IMR-90 (cell line): ENCODE results near the gene PERM1. TPM values are rescaled to one million over a fixed set of nuclear protein-coding genes. Genes with fewer than 3 reads are reported as not detected.
A peak's percentile ranks its signal among the peaks of the same experiment; 100 is the strongest.

Experiments
- ATAC-seq: fragments of 200-7000 bp; cut with Tn5 transposase; 2 replicates; pipeline ENCODE4 v1.9.1; 2020; ENCODE audit warnings: low read depth, mild to moderate bottlenecking, moderate library complexity
- BruUV-seq: library from RNA; stranded (reverse); fragments of 400-500 nt; replicated peaks from 2 replicates; lab custom pipeline; 2021; lab: Mats Ljungman, UMichigan
- CTCF ChIA-PET: fragments of 300-600 bp; formaldehyde crosslinking; extraction: SDS; loops from one replicate; lab custom pipeline; 2021; ENCODE audit warnings: antibody characterized with exemption; lab: Yijun Ruan, JAX
- POLR2A ChIA-PET: fragments of 300-600 bp; sonication (Branson Sonifier 250); formaldehyde crosslinking; loops from one replicate; lab custom pipeline; 2022; ENCODE audit warnings: antibody characterized with exemption; ENCODE audit not compliant: unreplicated experiment; lab: Charles Lee
- DNase-seq: peaks from one replicate; pipeline ENCODE4 v3.0.0; 2013
- H2AFZ ChIP-seq: replicated peaks from 2 replicates; pipeline ENCODE3; 2013; ENCODE audit warnings: low read length, mild to moderate bottlenecking; ENCODE audit not compliant: poor library complexity
- H2AK5ac ChIP-seq: 2 replicates; pipeline ENCODE4 v1.6.1; 2013; ENCODE audit warnings: low read depth, low read length, inconsistent platforms
- H2AK9ac ChIP-seq: replicated peaks from 2 replicates; pipeline ENCODE3; 2013; ENCODE audit warnings: mild to moderate bottlenecking, low read depth, low read length, moderate library complexity; ENCODE audit not compliant: poor library complexity
- H2BK120ac ChIP-seq: 2 replicates; pipeline ENCODE4 v1.6.1; 2013; ENCODE audit warnings: low read depth, low read length, inconsistent platforms
- H2BK15ac ChIP-seq: 3 replicates; pipeline ENCODE4 v1.6.1; 2013; ENCODE audit warnings: low read depth, low read length, inconsistent platforms
- H2BK20ac ChIP-seq: 2 replicates; pipeline ENCODE4 v1.6.1; 2013; ENCODE audit warnings: low read depth, mild to moderate bottlenecking, inconsistent platforms, low read length, moderate library complexity
- H2BK5ac ChIP-seq: 2 replicates; pipeline ENCODE4 v1.6.1; 2013; ENCODE audit warnings: mild to moderate bottlenecking, low read depth, low read length, inconsistent platforms; ENCODE audit not compliant: poor library complexity, severe bottlenecking
- H3K14ac ChIP-seq: replicated peaks from 2 replicates; pipeline ENCODE4 v1.6.1; 2013; ENCODE audit warnings: low read depth, low read length, inconsistent platforms
- H3K18ac ChIP-seq: 2 replicates; pipeline ENCODE4 v1.6.1; 2013; ENCODE audit warnings: low read depth, low read length, control low read depth
- H3K23ac ChIP-seq: 2 replicates; pipeline ENCODE4 v1.6.1; 2013; ENCODE audit warnings: low read depth, low read length, inconsistent platforms
- H3K27ac ChIP-seq: 2 replicates; pipeline ENCODE4 v1.5.1; 2013; ENCODE audit warnings: mild to moderate bottlenecking, control low read depth, low read length; ENCODE audit not compliant: insufficient read depth
- H3K27me3 ChIP-seq: 2 replicates; pipeline ENCODE4 v1.6.1; 2013; ENCODE audit warnings: low read length; ENCODE audit not compliant: control insufficient read depth, insufficient read depth
- H3K36me3 ChIP-seq: 2 replicates; pipeline ENCODE4 v1.6.1; 2013; ENCODE audit warnings: low read length, mixed read lengths; ENCODE audit not compliant: control insufficient read depth, insufficient read depth
- H3K4ac ChIP-seq: 2 replicates; pipeline ENCODE4 v1.6.1; 2013; ENCODE audit warnings: low read depth, low read length, inconsistent platforms
- H3K4me1 ChIP-seq: 2 replicates; pipeline ENCODE4 v1.6.1; 2013; ENCODE audit warnings: low read length, mixed read lengths; ENCODE audit not compliant: control insufficient read depth, insufficient read depth
- H3K4me2 ChIP-seq: 2 replicates; pipeline ENCODE4 v1.6.1; 2013; ENCODE audit warnings: low read depth, mild to moderate bottlenecking, control low read depth, low read length, moderate library complexity
- H3K4me3 ChIP-seq: 2 replicates; pipeline ENCODE4 v1.5.1; 2013; ENCODE audit warnings: low read depth, mild to moderate bottlenecking, control low read depth, low read length, moderate library complexity; ENCODE audit not compliant: insufficient read depth
- H3K56ac ChIP-seq: 2 replicates; pipeline ENCODE4 v1.6.1; 2013; ENCODE audit warnings: low read length, inconsistent platforms; ENCODE audit not compliant: insufficient read depth; ENCODE audit errors: extremely low read depth
- H3K79me1 ChIP-seq, 2 experiments: 2 replicates each; pipeline ENCODE4 v1.6.1; 2013; ENCODE audit warnings: low read length in 2 of 2, inconsistent platforms in 1 of 2, low read depth in 1 of 2
- H3K9ac ChIP-seq: 2 replicates; pipeline ENCODE4 v1.6.1; 2013; ENCODE audit warnings: low read depth, low read length, control low read depth
- H3K9me1 ChIP-seq: 2 replicates; pipeline ENCODE4 v1.6.1; 2013; ENCODE audit warnings: low read length, inconsistent platforms; ENCODE audit not compliant: insufficient read depth
- H3K9me3 ChIP-seq: 2 replicates; pipeline ENCODE4 v1.6.1; 2013; ENCODE audit warnings: low read length; ENCODE audit not compliant: control insufficient read depth, insufficient read depth
- H4K20me1 ChIP-seq: 2 replicates; pipeline ENCODE4 v1.6.1; 2013; ENCODE audit warnings: low read length, inconsistent platforms; ENCODE audit not compliant: insufficient read depth
- H4K5ac ChIP-seq: 2 replicates; pipeline ENCODE4 v1.6.1; 2013; ENCODE audit warnings: mild to moderate bottlenecking, low read depth, low read length, control low read depth
- H4K8ac ChIP-seq, 2 experiments: 2 replicates each; pipeline ENCODE4 v1.6.1; 2013; ENCODE audit warnings: low read depth in 2 of 2, low read length in 2 of 2, control low read depth in 1 of 2, inconsistent platforms in 1 of 2
- H4K91ac ChIP-seq: 2 replicates; pipeline ENCODE4 v1.6.1; 2013; ENCODE audit warnings: low read depth, low read length, inconsistent platforms; ENCODE audit not compliant: insufficient read depth
- BHLHE40 ChIP-seq: fragments of 150-350 bp; IDR thresholded peaks from 2 replicates; pipeline ENCODE4 v1.6.1; 2016; ENCODE audit warnings: mild to moderate bottlenecking, low read depth, low read length
- CHD1 ChIP-seq: IDR thresholded peaks from 2 replicates; pipeline ENCODE4 v1.6.1; 2012; ENCODE audit warnings: low read depth, low read length, improper control_type of control experiment
- CTCF ChIP-seq: conservative IDR thresholded peaks from 2 replicates; pipeline ENCODE4 v1.5.1; 2012; ENCODE audit warnings: mild to moderate bottlenecking, low read depth, low read length, improper control_type of control experiment
- ELK1 ChIP-seq: fragments of 150-350 bp; IDR thresholded peaks from 2 replicates; pipeline ENCODE4 v1.6.1; 2016; ENCODE audit warnings: low read depth, mild to moderate bottlenecking, low read length, moderate library complexity, borderline replicate concordance
- FOS ChIP-seq: fragments of 150-350 bp; IDR thresholded peaks from 2 replicates; pipeline ENCODE4 v1.6.1; 2016; ENCODE audit warnings: low read depth, low read length
- MAFK ChIP-seq: IDR thresholded peaks from 2 replicates; pipeline ENCODE4 v1.6.1; 2012; ENCODE audit warnings: low read depth, low read length, improper control_type of control experiment
- MAZ ChIP-seq: IDR thresholded peaks from 2 replicates; pipeline ENCODE4 v1.6.1; 2012; ENCODE audit warnings: low read depth, mild to moderate bottlenecking, low read length, improper control_type of control experiment, moderate library complexity, borderline replicate concordance
- MXI1 ChIP-seq: IDR thresholded peaks from 2 replicates; pipeline ENCODE4 v1.6.1; 2012; ENCODE audit warnings: low read depth, mild to moderate bottlenecking, low read length, moderate library complexity, borderline replicate concordance
- NFE2L2 ChIP-seq: fragments of 150-350 bp; IDR thresholded peaks from 2 replicates; pipeline ENCODE4 v1.6.1; 2016; ENCODE audit warnings: low read depth, mild to moderate bottlenecking, low read length
- RAD21 ChIP-seq: IDR thresholded peaks from 2 replicates; pipeline ENCODE4 v1.6.1; 2012; ENCODE audit warnings: low read length, improper control_type of control experiment
- RCOR1 ChIP-seq: IDR thresholded peaks from 2 replicates; pipeline ENCODE4 v1.6.1; 2012; ENCODE audit warnings: mild to moderate bottlenecking, low read length, improper control_type of control experiment; ENCODE audit not compliant: insufficient replicate concordance
- RFX5 ChIP-seq: IDR thresholded peaks from 2 replicates; pipeline ENCODE4 v1.8.0; 2012; ENCODE audit warnings: low read depth, mild to moderate bottlenecking, low read length, moderate library complexity
- SMC3 ChIP-seq: fragments of 150-350 bp; IDR thresholded peaks from 2 replicates; pipeline ENCODE4 v1.6.1; 2016; ENCODE audit warnings: low read depth, mild to moderate bottlenecking, antibody characterized with exemption, low read length, moderate library complexity
- USF2 ChIP-seq: fragments of 150-350 bp; IDR thresholded peaks from 2 replicates; pipeline ENCODE4 v1.6.1; 2017; ENCODE audit warnings: mild to moderate bottlenecking, antibody characterized with exemption, low read length, low read depth
- WGBS, 2 experiments: methylation state at CpG; one replicate each; pipeline versions ENCODE4 v1.1.5 to v1.1.7; 2013; ENCODE audit warnings: missing lambda C conversion rate in 2 of 2; ENCODE audit not compliant: insufficient read length in 1 of 2; ENCODE audit errors: extremely low coverage in 2 of 2; 5-methylcytosine and 5-hydroxymethylcytosine counted together
- dilution Hi-C: fragments of 300-500 bp; cut with HindIII; formaldehyde crosslinking; loops from one replicate; pipeline ENCODE4 v1.14.3; 2018; ENCODE audit warnings: low sequenced_read_pairs; ENCODE audit not compliant: unreplicated experiment
- in situ Hi-C: fragments of 300-500 bp; cut with MboI; formaldehyde crosslinking; loops from 3 replicates; pipeline ENCODE4 v1.14.3; 2019; ENCODE audit warnings: low sequenced_read_pairs, inconsistent platforms, mixed read lengths
- intact Hi-C: fragments of 100-400 bp; cut with micrococcal nuclease; formaldehyde crosslinking; loops from 2 replicates; pipeline ENCODE4 v1.10.0; 2022
- polyA plus RNA-seq, 3 experiments: library from polyadenylated mRNA; depleted of rRNA; stranded (reverse); fragments of >200 nt; gene quantifications; 2 replicates each; pipeline ENCODE4 v1.2.3, GENCODE V29; 2012; ENCODE audit warnings: low replicate concordance in 1 of 3
- total RNA-seq: library from RNA; depleted of rRNA; stranded (reverse); fragments of >200 nt; gene quantifications from 2 replicates; pipeline ENCODE4 v1.2.3, GENCODE V29; 2012

PERM1 gene
- total and polyA plus RNA-seq, 2 of the 4 experiments (the other 2 are of a cell fraction) = not detected

- CTCF ChIA-PET = no interaction called here
- no peak overlapping the region for H3K14ac ChIP-seq
- intact Hi-C loops (loop anchor here (1.0 kb wide), 1 partner anchor 47 kb away; no protein-coding TSS in a partner anchor), dilution Hi-C loops (no loop called here), in situ Hi-C loops (no loop called here)
- no peak overlapping the region for H2BK120ac ChIP-seq
- no peak overlapping the region for H3K23ac ChIP-seq
- H2BK20ac ChIP-seq = no peak overlapping the region
- TF ChIP-seq NFE2L2 (no peak), ELK1 (no peak), BHLHE40 (no peak), CTCF (peak; percentile 40), CHD1 (no peak), MAZ (no peak), RFX5 (no peak), MAFK (no peak), RCOR1 (no peak), USF2 (no peak), SMC3 (peak; percentile 57), RAD21 (peak; percentile 46), FOS (no peak), MXI1 (no peak)
- H3K4me2 ChIP-seq = no peak overlapping the region
- no TSS peak for BruUV-seq
- H3K36me3 ChIP-seq = peaks cover 85% of the 10 kb centered on the region
- peaks cover 17% of the 10 kb centered on the region for H4K20me1 ChIP-seq
- H4K8ac ChIP-seq = no peak overlapping the region
- H3K4me3 ChIP-seq = no peak overlapping the region
- no peak overlapping the region for H3K4ac ChIP-seq
- H2AK5ac ChIP-seq = no peak overlapping the region
- ATAC-seq (peak; percentile 65), DNase-seq (peak; percentile 32)
- no peak overlapping the region for H4K5ac ChIP-seq
- no peak overlapping the region for H4K91ac ChIP-seq
- H2AFZ ChIP-seq = no peak overlapping the region
- no peak overlapping the region for H3K56ac ChIP-seq
- H3K79me1 ChIP-seq = peaks cover 9 to 30% of the 10 kb centered on the region in 2 experiments
- no peak overlapping the region for H3K27ac ChIP-seq
- no peak overlapping the region for H3K18ac ChIP-seq
- H2BK5ac ChIP-seq = no peak overlapping the region
- peaks cover 7% of the 10 kb centered on the region for H3K9me1 ChIP-seq
- no peak overlapping the region for H3K9ac ChIP-seq
- no peaks in the 10 kb centered on the region for H3K4me1 ChIP-seq
- no peaks in the 10 kb centered on the region for H3K9me3 ChIP-seq
- H2AK9ac ChIP-seq = peak overlapping the region; percentile 89
- 100% methylated on average over 3 of the region's 6 CpGs; no CpG with 5 or more reads in 1 of the 2 experiments for WGBS, 2 experiments
- H2BK15ac ChIP-seq = no peak overlapping the region
- no peaks in the 10 kb centered on the region for H3K27me3 ChIP-seq
- POLR2A ChIA-PET = no interaction called here
Observed at GRCh38 chr1:951364-951763, 30.5 kb downstream of the PERM1 start.
